Vagina (tissue), 2 donors: Measurements from ENCODE around the gene MALT1.

Experiments
- POLR2A ChIP-seq, 2 donors: fragments of 450-650 bp; IDR thresholded peaks; one replicate each; pipeline ENCODE4 v1.6.1; 2017; ENCODE audit warnings: antibody characterized with exemption in 2 of 2, mild to moderate bottlenecking in 2 of 2, moderate library complexity in 2 of 2
- POLR2AphosphoS5 ChIP-seq, 2 donors: sonication (generic); formaldehyde crosslinking; IDR thresholded peaks; one replicate each; pipeline ENCODE4 v1.9.0; 2017; ENCODE audit warnings: antibody characterized with exemption in 2 of 2, mild to moderate bottlenecking in 2 of 2, low read depth in 1 of 2; ENCODE audit not compliant: insufficient read depth in 1 of 2
- TF ChIP-seq, protein P1 (sequence below), 3 experiments: fragments of 450-650 bp in 2 of 3; fragments of 200-600 bp in 1 of 3; sonication (generic) in 1 of 3; IDR thresholded peaks; one replicate each; pipeline ENCODE4 v1.5.1; 2017 to 2019; ENCODE audit warnings: antibody characterized with exemption in 3 of 3, mild to moderate bottlenecking in 2 of 3, moderate library complexity in 2 of 3

DNA sequence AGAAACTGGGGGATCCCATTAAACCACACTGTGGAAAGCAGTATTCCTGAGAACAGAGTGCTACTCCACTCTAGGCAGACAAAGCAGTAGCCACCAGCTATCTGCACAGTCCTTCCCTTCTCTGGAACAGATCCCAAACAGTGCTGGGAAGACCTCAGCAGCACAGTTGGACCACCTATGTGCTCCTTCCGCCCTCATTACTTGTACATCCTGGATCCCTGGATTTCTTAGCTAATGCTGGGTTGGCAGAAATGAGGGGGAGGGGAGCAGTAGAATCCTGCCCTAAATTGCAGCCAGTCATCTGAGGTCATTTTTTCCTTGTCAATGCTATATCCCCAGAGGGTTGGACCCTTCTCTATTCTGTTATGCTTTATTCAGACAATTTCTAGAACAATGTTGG lies 13.8 kb upstream of the MALT1 start:
- TF ChIP-seq POLR2A (IDR thresholded peaks at IDR 0.05): no peak
- TF ChIP-seq POLR2AphosphoS5 (IDR thresholded peaks at IDR 0.05; ENCODE audit: insufficient read depth in 1 of 2, low read depth in 1 of 2): no peak
- TF ChIP-seq, protein P1, sequence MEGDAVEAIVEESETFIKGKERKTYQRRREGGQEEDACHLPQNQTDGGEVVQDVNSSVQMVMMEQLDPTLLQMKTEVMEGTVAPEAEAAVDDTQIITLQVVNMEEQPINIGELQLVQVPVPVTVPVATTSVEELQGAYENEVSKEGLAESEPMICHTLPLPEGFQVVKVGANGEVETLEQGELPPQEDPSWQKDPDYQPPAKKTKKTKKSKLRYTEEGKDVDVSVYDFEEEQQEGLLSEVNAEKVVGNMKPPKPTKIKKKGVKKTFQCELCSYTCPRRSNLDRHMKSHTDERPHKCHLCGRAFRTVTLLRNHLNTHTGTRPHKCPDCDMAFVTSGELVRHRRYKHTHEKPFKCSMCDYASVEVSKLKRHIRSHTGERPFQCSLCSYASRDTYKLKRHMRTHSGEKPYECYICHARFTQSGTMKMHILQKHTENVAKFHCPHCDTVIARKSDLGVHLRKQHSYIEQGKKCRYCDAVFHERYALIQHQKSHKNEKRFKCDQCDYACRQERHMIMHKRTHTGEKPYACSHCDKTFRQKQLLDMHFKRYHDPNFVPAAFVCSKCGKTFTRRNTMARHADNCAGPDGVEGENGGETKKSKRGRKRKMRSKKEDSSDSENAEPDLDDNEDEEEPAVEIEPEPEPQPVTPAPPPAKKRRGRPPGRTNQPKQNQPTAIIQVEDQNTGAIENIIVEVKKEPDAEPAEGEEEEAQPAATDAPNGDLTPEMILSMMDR (IDR thresholded peaks at IDR 0.05): no peak
